LoVo (cell line): Measurements from ENCODE around the gene PTH1R.
"Not testable (repeated sequence)": the region's sequence is repeated elsewhere in the genome, so short reads cannot be mapped to it uniquely, and the experiment has no call there.

ENCODE experiments used
- DNase-seq: peaks from one replicate; pipeline ENCODE4 v3.0.0-alpha.2; 2016; ENCODE audit warnings: low spot score

The PTH1R gene

GRCh38 chr3:46899151-46900006 lies 21.9 kb downstream of the PTH1R start:
- no peak for DNase-seq

- no peak for DNase-seq
Measured at GRCh38 chr3:46900007-46900292, 22.4 kb downstream of the PTH1R start.

- DNase-seq, result no peak
Measured at GRCh38 chr3:46900356-46900755, 22.8 kb downstream of the PTH1R start.

- DNase-seq, result no peak
Measured at GRCh38 chr3:46901061-46901460, 23.5 kb downstream of the PTH1R start.

GRCh38 chr3:46901591-46902187 lies 24.2 kb downstream of the PTH1R start:
- DNase-seq, result no peak

GRCh38 chr3:46902188-46902631 lies 24.7 kb downstream of the PTH1R start:
- DNase-seq, result no peak

GRCh38 chr3:46903341-46904302 lies 26.1 kb downstream of the PTH1R start:
- peak; percentile 8 for DNase-seq

GRCh38 chr3:46904303-46905212 lies 27.0 kb downstream of the PTH1R start:
- DNase-seq, result no peak

GRCh38 chr3:46905213-46905560 lies 27.7 kb downstream of the PTH1R start:
- DNase-seq, result no peak

GRCh38 chr3:46905661-46906451 lies 28.3 kb downstream of the PTH1R start:
- no peak for DNase-seq

- DNase-seq, result no peak
Measured at GRCh38 chr3:46906471-46907058, 29.0 kb downstream of the PTH1R start.

- DNase-seq, result no peak
Measured at GRCh38 chr3:46907271-46907670, 29.8 kb downstream of the PTH1R start.

GRCh38 chr3:46907960-46908293 lies 30.4 kb downstream of the PTH1R start:
- no peak for DNase-seq

GRCh38 chr3:46908294-46908985 lies 30.9 kb downstream of the PTH1R start:
- no peak for DNase-seq

GRCh38 chr3:46908986-46909534 lies 31.5 kb downstream of the PTH1R start:
- no peak for DNase-seq

- peak; percentile 61 for DNase-seq
Measured at GRCh38 chr3:46909535-46910161, 32.1 kb downstream of the PTH1R start.

GRCh38 chr3:46910166-46910760 lies 32.7 kb downstream of the PTH1R start:
- DNase-seq, result no peak

- DNase-seq, result not testable (repeated sequence)
Measured at GRCh38 chr3:46910914-46911313, 33.4 kb downstream of the PTH1R start.

GRCh38 chr3:46912986-46913385 lies 35.5 kb downstream of the PTH1R start:
- no peak for DNase-seq
